NB4 (cell line): ENCODE measurements around the gene ZBTB7C.

ENCODE experiments used
- MYC ChIP-seq: IDR thresholded peaks from 2 replicates; pipeline ENCODE4 v1.6.1; 2011; ENCODE audit warnings: low read depth, low read length
- TF ChIP-seq, protein P1 (sequence below): IDR thresholded peaks from one replicate; pipeline ENCODE4 v1.5.1; 2012; ENCODE audit warnings: low read depth, low read length

DNA sequence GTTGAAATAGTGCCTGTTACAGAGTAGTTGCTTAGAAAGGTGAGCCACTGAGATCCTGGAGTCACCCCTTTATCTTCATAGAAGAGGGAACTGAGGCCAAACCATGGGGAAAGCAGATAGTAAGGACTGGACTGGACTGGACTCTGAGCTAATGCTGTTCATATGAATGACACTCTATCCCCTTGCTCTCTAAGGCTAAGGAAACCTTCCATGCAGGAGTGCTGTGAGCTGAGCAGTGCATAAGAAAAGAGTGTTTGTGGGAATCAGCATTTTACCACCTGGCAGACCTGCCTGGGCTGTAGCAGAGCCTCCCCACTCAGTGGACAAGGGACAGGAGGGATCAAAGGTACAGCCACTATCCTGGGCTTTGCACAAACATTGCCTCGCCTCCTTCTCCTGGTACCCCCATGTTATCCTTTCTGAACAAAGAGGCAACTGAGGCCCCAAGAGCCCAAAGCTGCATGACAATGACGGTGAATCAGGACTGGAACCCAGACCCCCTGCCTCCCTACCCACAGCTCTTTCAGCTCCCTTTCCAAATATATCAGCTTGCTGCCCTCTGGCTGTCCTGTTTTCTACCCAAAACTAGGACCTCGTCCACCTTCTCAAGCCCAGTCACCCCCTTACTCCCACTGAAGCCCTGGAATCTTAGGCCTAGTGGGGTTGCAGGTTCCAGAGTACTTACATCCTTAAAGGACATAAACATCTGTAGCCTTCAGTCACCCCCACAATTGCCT is 227.9 kb downstream of the ZBTB7C start:
- TF ChIP-seq MYC, result no peak
- TF ChIP-seq, protein P1, sequence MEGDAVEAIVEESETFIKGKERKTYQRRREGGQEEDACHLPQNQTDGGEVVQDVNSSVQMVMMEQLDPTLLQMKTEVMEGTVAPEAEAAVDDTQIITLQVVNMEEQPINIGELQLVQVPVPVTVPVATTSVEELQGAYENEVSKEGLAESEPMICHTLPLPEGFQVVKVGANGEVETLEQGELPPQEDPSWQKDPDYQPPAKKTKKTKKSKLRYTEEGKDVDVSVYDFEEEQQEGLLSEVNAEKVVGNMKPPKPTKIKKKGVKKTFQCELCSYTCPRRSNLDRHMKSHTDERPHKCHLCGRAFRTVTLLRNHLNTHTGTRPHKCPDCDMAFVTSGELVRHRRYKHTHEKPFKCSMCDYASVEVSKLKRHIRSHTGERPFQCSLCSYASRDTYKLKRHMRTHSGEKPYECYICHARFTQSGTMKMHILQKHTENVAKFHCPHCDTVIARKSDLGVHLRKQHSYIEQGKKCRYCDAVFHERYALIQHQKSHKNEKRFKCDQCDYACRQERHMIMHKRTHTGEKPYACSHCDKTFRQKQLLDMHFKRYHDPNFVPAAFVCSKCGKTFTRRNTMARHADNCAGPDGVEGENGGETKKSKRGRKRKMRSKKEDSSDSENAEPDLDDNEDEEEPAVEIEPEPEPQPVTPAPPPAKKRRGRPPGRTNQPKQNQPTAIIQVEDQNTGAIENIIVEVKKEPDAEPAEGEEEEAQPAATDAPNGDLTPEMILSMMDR, result no peak
